ENCODE measurements around the gene LRRIQ3. TPM values are rescaled to one million over a fixed set of nuclear protein-coding genes. Genes with fewer than 3 reads are reported as not detected.

LRRIQ3 gene
- total and polyA plus RNA-seq, 2 of the 13 experiments (the other 11 are each of a cell fraction or from before 2014, with no cell fraction given) = 1.1 to 1.3 TPM

- Histone ChIP-seq H3K4me2 (ENCODE audit: low read depth, low read length) (peak overlapping the region; percentile 75), H3K79me2 (ENCODE audit: insufficient read depth, low read length) (no peaks in the 10 kb centered on the region), H2AFZ (ENCODE audit: low read length) (peak overlapping the region; percentile 95), H3K4me1 (ENCODE audit: insufficient read depth, low read length) (peaks cover 15% of the 10 kb centered on the region), H4K20me1 (ENCODE audit: insufficient read depth, low read length) (no peaks in the 10 kb centered on the region), H3K9me3 (ENCODE audit: low read length) (no peaks in the 10 kb centered on the region), H3K27me3 (ENCODE audit: control insufficient read depth in 1 of 2, insufficient read depth in 2 of 2, low read length in 2 of 2) (no peaks in the 10 kb centered on the region), H3K9ac (ENCODE audit: insufficient read depth, low read depth, low read length) (peak overlapping the region; percentile 83), H3K27ac (ENCODE audit: extremely low read length, insufficient read depth, low read length) (peak overlapping the region; percentile 73), H3K36me3 (replicated peaks in 1 of 2; ENCODE audit: control insufficient read depth in 1 of 2, insufficient read depth in 2 of 2, low read length in 2 of 2) (no peaks in the 10 kb centered on the region; a peak in 1 of 5 replicates), H3K4me3 (replicated peaks in 1 of 3; ENCODE audit: insufficient read depth in 1 of 3, low read depth in 2 of 3, low read length in 3 of 3) (peak overlapping the region; percentile 55 to 85 (median 81))
- intact Hi-C loops (cut with micrococcal nuclease; ENCODE audit: unreplicated experiment) = loop anchor here (5.0 kb wide), 1 partner anchor 535 kb away; the partner anchor contains the start of genes CRYZ and TYW3
- 60% methylated on average over 5 of the region's 5 CpGs for WGBS (ENCODE audit: low lambda C conversion rate)
- ATAC-seq (no peak), FAIRE-seq (no peak), DNase-seq (ENCODE audit: low spot score) (no peak)
- BruUV-seq (replicated peaks) = no TSS peak
- in situ Hi-C loops (cut with HindIII; ENCODE audit: extremely low pct_ligation_motif_present, low pct_unique_long_range_greater_than_20kb) = no loop called here
- TF ChIP-seq ZNF337 (CRISPR knock-in tag; IDR thresholded peaks at IDR 0.05; ENCODE audit: borderline replicate concordance, low read depth) (no peak), AGO2 (optimal IDR thresholded peaks at IDR 0.05; ENCODE audit: low read depth, low read length) (no peak), MAFG (CRISPR knock-in tag; IDR thresholded peaks at IDR 0.05) (no peak), NFIB (CRISPR knock-in tag; IDR thresholded peaks at IDR 0.05; ENCODE audit: borderline replicate concordance) (no peak), GATA4 (IDR thresholded peaks at IDR 0.05; ENCODE audit: borderline replicate concordance, low read depth) (no peak), ZNF292 (CRISPR knock-in tag; IDR thresholded peaks at IDR 0.05; ENCODE audit: borderline replicate concordance, low read depth) (no peak), NFYC (CRISPR knock-in tag; IDR thresholded peaks at IDR 0.05) (no peak), SMAD9 (CRISPR knock-in tag; IDR thresholded peaks at IDR 0.05) (no peak), FOXO1 (CRISPR knock-in tag; IDR thresholded peaks at IDR 0.05) (no peak), ZNF329 (CRISPR knock-in tag; IDR thresholded peaks at IDR 0.05; ENCODE audit: low read depth) (no peak), ZNF333 (CRISPR knock-in tag; IDR thresholded peaks at IDR 0.05; ENCODE audit: borderline replicate concordance) (no peak), ZSCAN29 (CRISPR knock-in tag; conservative IDR thresholded peaks at IDR 0.05) (no peak), EED (CRISPR knock-in tag; IDR thresholded peaks at IDR 0.05) (no peak), TFE3 (CRISPR knock-in tag; IDR thresholded peaks at IDR 0.05) (no peak), SOX5 (CRISPR knock-in tag; IDR thresholded peaks at IDR 0.05; ENCODE audit: borderline replicate concordance) (no peak)
- TF ChIP-seq, protein P1, sequence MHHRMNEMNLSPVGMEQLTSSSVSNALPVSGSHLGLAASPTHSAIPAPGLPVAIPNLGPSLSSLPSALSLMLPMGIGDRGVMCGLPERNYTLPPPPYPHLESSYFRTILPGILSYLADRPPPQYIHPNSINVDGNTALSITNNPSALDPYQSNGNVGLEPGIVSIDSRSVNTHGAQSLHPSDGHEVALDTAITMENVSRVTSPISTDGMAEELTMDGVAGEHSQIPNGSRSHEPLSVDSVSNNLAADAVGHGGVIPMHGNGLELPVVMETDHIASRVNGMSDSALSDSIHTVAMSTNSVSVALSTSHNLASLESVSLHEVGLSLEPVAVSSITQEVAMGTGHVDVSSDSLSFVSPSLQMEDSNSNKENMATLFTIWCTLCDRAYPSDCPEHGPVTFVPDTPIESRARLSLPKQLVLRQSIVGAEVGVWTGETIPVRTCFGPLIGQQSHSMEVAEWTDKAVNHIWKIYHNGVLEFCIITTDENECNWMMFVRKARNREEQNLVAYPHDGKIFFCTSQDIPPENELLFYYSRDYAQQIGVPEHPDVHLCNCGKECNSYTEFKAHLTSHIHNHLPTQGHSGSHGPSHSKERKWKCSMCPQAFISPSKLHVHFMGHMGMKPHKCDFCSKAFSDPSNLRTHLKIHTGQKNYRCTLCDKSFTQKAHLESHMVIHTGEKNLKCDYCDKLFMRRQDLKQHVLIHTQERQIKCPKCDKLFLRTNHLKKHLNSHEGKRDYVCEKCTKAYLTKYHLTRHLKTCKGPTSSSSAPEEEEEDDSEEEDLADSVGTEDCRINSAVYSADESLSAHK (CRISPR knock-in tag; IDR thresholded peaks at IDR 0.05; ENCODE audit: borderline replicate concordance) = no peak
- TF ChIP-seq, protein P2, sequence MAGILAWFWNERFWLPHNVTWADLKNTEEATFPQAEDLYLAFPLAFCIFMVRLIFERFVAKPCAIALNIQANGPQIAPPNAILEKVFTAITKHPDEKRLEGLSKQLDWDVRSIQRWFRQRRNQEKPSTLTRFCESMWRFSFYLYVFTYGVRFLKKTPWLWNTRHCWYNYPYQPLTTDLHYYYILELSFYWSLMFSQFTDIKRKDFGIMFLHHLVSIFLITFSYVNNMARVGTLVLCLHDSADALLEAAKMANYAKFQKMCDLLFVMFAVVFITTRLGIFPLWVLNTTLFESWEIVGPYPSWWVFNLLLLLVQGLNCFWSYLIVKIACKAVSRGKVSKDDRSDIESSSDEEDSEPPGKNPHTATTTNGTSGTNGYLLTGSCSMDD (CRISPR knock-in tag; IDR thresholded peaks at IDR 0.05) = no peak
- POLR2A ChIA-PET = interaction anchor here (1.4 kb wide), 1 partner anchor 17 kb away, joined by 3 read pairs; no protein-coding TSS in a partner anchor
- CTCF ChIA-PET (ENCODE audit: low intra/inter-chr PET ratio, low total read pairs) = no interaction called here
Measured at GRCh38 chr1:74197255-74197654, 721 bp downstream of the LRRIQ3 start.
